ENCODE results near the gene SAYSD1.

DNA sequence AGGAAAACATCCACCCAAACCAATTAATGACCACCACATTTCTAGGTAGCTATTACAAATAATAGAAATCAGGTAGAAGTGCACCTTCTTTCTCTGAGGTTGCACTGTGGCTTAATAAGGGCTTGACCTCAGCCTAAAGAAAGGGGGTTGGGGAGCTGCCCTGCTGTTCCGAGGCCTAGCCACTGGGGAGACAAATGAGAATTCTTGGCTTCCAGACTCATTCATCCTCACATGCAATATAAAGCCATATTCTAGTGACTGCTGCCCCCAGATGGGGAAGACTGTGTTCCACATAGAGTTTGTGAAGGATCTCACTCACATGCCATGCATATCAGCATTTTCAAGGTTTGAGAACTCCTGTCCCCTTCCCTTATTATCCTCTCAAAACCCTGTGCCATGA is 22.9 kb downstream of the SAYSD1 start:
- TF ChIP-seq, protein P1, sequence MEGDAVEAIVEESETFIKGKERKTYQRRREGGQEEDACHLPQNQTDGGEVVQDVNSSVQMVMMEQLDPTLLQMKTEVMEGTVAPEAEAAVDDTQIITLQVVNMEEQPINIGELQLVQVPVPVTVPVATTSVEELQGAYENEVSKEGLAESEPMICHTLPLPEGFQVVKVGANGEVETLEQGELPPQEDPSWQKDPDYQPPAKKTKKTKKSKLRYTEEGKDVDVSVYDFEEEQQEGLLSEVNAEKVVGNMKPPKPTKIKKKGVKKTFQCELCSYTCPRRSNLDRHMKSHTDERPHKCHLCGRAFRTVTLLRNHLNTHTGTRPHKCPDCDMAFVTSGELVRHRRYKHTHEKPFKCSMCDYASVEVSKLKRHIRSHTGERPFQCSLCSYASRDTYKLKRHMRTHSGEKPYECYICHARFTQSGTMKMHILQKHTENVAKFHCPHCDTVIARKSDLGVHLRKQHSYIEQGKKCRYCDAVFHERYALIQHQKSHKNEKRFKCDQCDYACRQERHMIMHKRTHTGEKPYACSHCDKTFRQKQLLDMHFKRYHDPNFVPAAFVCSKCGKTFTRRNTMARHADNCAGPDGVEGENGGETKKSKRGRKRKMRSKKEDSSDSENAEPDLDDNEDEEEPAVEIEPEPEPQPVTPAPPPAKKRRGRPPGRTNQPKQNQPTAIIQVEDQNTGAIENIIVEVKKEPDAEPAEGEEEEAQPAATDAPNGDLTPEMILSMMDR (IDR thresholded peaks at IDR 0.05; ENCODE audit: low read length): no peak
- no peak for TF ChIP-seq EZH2 (optimal IDR thresholded peaks at IDR 0.05; ENCODE audit: low read depth, low read length)
- TF ChIP-seq EZH2phosphoT487 (IDR thresholded peaks at IDR 0.05; ENCODE audit: low read length): no peak
